Mesendoderm (in vitro differentiated cells): Measurements from ENCODE around the gene ZNF747.

Source experiments
- DNase-seq: peaks from one replicate; pipeline ENCODE4 v3.0.0; 2013
- H2AK5ac ChIP-seq: 2 replicates; pipeline ENCODE4 v1.6.1; 2013; ENCODE audit warnings: low read length, inconsistent platforms
- H2BK120ac ChIP-seq: 2 replicates; pipeline ENCODE4 v1.6.1; 2013; ENCODE audit warnings: low read depth, mild to moderate bottlenecking, low read length, moderate library complexity, mixed read lengths
- H2BK15ac ChIP-seq: replicated peaks from 2 replicates; pipeline ENCODE4 v1.6.1; 2013; ENCODE audit warnings: low read depth, mild to moderate bottlenecking, moderate library complexity
- H2BK5ac ChIP-seq: 2 replicates; pipeline ENCODE4 v1.6.1; 2013; ENCODE audit warnings: low read length, inconsistent platforms
- H3K18ac ChIP-seq: 2 replicates; pipeline ENCODE4 v1.6.1; 2013; ENCODE audit warnings: mild to moderate bottlenecking, low read length, mixed read lengths
- H3K23ac ChIP-seq: one replicate; pipeline ENCODE4 v1.6.1; 2013; ENCODE audit warnings: low read length
- H3K27ac ChIP-seq: 2 replicates; pipeline ENCODE4 v1.5.1; 2013; ENCODE audit warnings: low read depth, mild to moderate bottlenecking, inconsistent platforms, low read length, moderate library complexity
- H3K27me3 ChIP-seq: 2 replicates; pipeline ENCODE4 v1.6.1; 2013; ENCODE audit warnings: low read length, control low read depth, mild to moderate bottlenecking, inconsistent platforms; ENCODE audit not compliant: insufficient read depth, poor library complexity
- H3K36me3 ChIP-seq: 2 replicates; pipeline ENCODE4 v1.6.1; 2013; ENCODE audit warnings: low read length, inconsistent platforms; ENCODE audit not compliant: control insufficient read depth, insufficient read depth
- H3K4ac ChIP-seq: one replicate; pipeline ENCODE4 v1.6.1; 2013; ENCODE audit warnings: low read depth, mild to moderate bottlenecking, low read length, moderate library complexity
- H3K4me1 ChIP-seq: 2 replicates; pipeline ENCODE4 v1.6.1; 2013; ENCODE audit warnings: low read depth, low read length, inconsistent platforms; ENCODE audit not compliant: control insufficient read depth
- H3K4me2 ChIP-seq: 2 replicates; pipeline ENCODE4 v1.6.1; 2013; ENCODE audit warnings: low read length
- H3K4me3 ChIP-seq: 2 replicates; pipeline ENCODE4 v1.5.1; 2013; ENCODE audit warnings: mild to moderate bottlenecking, low read length
- H3K56ac ChIP-seq: one replicate; pipeline ENCODE4 v1.6.1; 2013; ENCODE audit warnings: low read length
- H3K79me1 ChIP-seq: 2 replicates; pipeline ENCODE4 v1.6.1; 2013; ENCODE audit warnings: low read length, inconsistent platforms
- H3K79me2 ChIP-seq: 2 replicates; pipeline ENCODE4 v1.6.1; 2013; ENCODE audit warnings: mild to moderate bottlenecking, low read length; ENCODE audit not compliant: control insufficient read depth, insufficient read depth
- H3K9ac ChIP-seq: 2 replicates; pipeline ENCODE4 v1.6.1; 2013; ENCODE audit warnings: low read length, inconsistent platforms
- H4K5ac ChIP-seq: one replicate; pipeline ENCODE4 v1.6.1; 2013; ENCODE audit warnings: low read length
- H4K8ac ChIP-seq: one replicate; pipeline ENCODE4 v1.6.1; 2013; ENCODE audit warnings: low read depth, mild to moderate bottlenecking, control low read depth, low read length, moderate library complexity
- WGBS: extraction: QIAGEN DNeasy Blood & Tissue Kit; methylation state at CpG from one replicate; pipeline ENCODE4 v1.1.7; 2013; ENCODE audit warnings: low lambda C conversion rate, missing lambda C conversion rate; ENCODE audit not compliant: insufficient coverage; ENCODE audit errors: extremely low coverage; 5-methylcytosine and 5-hydroxymethylcytosine counted together

Gene ZNF747

DNA sequence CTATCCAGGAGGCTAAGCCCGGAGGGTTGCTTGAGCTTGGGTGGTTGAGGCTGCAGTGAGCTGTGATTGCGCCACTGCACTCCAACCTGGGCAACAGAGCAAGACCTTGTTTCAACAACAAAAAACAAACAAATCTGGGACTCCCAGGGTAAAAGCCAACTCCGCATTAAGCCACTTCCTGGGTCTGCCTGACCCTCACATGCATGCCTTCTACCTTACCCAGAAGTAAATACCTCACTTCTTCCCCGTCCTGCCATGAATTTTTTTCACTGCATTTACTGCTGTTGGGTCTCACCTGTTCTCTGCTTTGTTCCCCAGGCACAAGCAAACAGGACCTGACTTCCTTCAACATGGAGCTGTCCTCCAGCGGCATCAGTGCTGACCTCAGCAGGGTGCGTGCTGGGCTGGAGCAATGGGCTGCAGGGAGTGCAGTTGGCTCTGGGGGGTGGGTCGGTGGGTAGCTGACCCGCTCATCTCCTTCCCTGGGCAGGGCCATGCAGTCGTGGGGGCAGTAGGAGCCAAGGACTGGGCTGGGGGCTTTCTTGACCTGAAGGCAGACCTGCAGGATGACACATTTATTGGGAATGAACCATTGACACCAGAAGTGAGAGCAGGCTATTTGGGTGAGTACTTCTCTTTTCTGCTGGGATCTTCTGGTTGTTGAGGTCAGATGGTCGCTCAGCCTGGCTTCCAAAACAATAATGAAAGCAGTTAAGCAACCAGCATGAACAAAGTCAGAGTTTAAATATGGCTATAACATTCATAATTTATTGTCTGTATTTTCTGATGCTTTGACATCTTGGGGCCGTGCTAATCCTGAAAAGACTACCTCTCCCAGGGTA is 45.7 kb downstream of the ZNF747 start:
- H3K79me2 ChIP-seq, result no peaks in the 10 kb centered on the region
- H3K9ac ChIP-seq, result no peak overlapping the region
- H4K8ac ChIP-seq, result no peak overlapping the region
- peak; percentile 46 for DNase-seq
- no peaks in the 10 kb centered on the region for H3K27me3 ChIP-seq
- no peak overlapping the region for H3K23ac ChIP-seq
- WGBS, result no CpG with 5 or more reads among the region's 11 CpGs
- no peak overlapping the region for H3K4me3 ChIP-seq
- no peak overlapping the region for H3K27ac ChIP-seq
- no peak overlapping the region for H3K4ac ChIP-seq
- H2BK15ac ChIP-seq, result no peak overlapping the region
- no peaks in the 10 kb centered on the region for H3K36me3 ChIP-seq
- H3K79me1 ChIP-seq, result no peaks in the 10 kb centered on the region
- no peak overlapping the region for H2BK5ac ChIP-seq
- H4K5ac ChIP-seq, result no peak overlapping the region
- no peak overlapping the region for H3K18ac ChIP-seq
- no peak overlapping the region for H2BK120ac ChIP-seq
- H3K4me2 ChIP-seq, result no peak overlapping the region
- H3K56ac ChIP-seq, result no peak overlapping the region
- no peak overlapping the region for H2AK5ac ChIP-seq
- no peaks in the 10 kb centered on the region for H3K4me1 ChIP-seq

DNA sequence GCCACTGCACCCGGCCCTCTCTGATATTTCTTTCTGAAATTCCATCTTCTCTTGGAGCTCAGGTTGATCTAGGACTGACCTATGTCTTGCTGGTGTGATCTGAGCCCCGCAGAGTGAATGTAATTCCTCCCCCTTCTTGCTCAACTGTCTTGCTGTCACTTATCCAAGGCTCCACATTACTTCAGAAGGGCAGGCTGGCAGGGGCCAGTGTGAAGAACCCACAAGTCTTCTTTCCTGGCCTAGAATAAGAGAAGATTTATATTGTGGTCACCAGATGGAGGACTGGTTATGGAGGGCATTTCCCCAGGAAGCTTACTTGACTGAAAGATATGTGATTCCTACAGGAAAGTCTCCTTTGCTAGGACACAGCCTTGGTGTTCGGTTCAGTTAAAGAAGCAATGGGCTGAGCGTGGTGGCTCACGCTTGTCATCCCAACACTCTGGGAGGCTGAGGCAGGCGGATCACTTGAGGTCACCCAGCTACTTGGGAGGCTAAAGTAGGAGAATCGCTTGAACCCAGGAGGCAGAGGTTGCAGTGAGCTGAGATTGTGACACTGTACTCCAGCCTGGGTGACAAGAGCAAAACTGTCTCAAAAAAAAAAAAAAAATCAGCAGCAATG is 48.7 kb downstream of the ZNF747 start:
- no peak overlapping the region for H3K56ac ChIP-seq
- H2BK5ac ChIP-seq, result no peak overlapping the region
- no peak overlapping the region for H3K23ac ChIP-seq
- H3K9ac ChIP-seq, result no peak overlapping the region
- no peaks in the 10 kb centered on the region for H3K79me2 ChIP-seq
- H3K18ac ChIP-seq, result no peak overlapping the region
- H4K8ac ChIP-seq, result no peak overlapping the region
- H3K4me2 ChIP-seq, result no peak overlapping the region
- DNase-seq, result no peak
- no peak overlapping the region for H3K27ac ChIP-seq
- no peaks in the 10 kb centered on the region for H3K4me1 ChIP-seq
- H2AK5ac ChIP-seq, result no peak overlapping the region
- no peak overlapping the region for H2BK15ac ChIP-seq
- no peak overlapping the region for H3K4ac ChIP-seq
- no peak overlapping the region for H4K5ac ChIP-seq
- H3K36me3 ChIP-seq, result no peaks in the 10 kb centered on the region
- H3K79me1 ChIP-seq, result no peaks in the 10 kb centered on the region
- H2BK120ac ChIP-seq, result no peak overlapping the region
- H3K27me3 ChIP-seq, result no peaks in the 10 kb centered on the region
- WGBS, result no CpG with 5 or more reads among the region's 7 CpGs
- no peak overlapping the region for H3K4me3 ChIP-seq

DNA sequence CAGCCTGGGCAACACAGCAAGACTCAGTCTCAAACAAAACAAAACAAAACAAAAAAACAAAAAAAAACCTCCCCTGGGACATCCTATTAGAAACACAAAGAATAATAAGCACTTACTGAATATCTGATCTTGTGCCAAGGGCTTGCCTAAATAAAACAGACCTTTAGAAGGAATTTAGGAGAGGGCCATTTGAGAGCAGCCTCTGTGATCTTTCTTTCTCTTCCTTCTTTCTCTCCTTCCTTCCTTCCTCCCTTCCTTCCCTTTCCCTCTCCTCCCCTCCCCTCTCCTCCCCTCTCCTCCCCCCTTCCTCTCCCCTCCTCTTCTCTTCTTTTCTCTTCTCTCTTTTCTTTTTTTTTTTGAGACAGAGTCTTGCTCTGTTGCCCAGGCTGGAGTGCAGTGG is 49.8 kb downstream of the ZNF747 start:
- no peak overlapping the region for H3K18ac ChIP-seq

DNA sequence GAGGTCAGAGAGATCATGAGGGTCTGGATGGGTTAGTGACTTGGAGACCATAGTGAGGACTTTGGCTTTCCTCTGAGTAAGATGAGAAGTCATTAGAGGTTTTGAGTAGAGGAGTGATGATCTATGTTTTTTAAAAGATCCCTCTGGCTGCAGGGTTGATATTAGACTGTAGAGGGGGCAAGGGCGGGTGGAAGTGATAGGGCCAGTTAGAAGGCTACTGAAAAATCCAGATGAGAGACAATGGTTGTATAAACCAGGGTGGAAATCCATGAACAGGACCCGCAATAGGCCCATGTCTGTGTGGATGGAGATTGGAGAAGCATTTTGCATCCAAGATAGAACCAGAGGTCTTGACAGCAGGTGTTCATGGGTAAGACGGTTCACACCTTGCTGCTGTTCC is 52.3 kb downstream of the ZNF747 start:
- no CpG with 5 or more reads among the region's 3 CpGs for WGBS
- no peak overlapping the region for H3K4me2 ChIP-seq
- H3K4me3 ChIP-seq, result no peak overlapping the region
- DNase-seq, result no peak
- no peak overlapping the region for H2BK15ac ChIP-seq
- H3K27me3 ChIP-seq, result no peaks in the 10 kb centered on the region
- H2BK120ac ChIP-seq, result no peak overlapping the region
- H3K18ac ChIP-seq, result no peak overlapping the region
- H2AK5ac ChIP-seq, result no peak overlapping the region
- no peak overlapping the region for H3K4ac ChIP-seq
- H4K8ac ChIP-seq, result no peak overlapping the region
- H3K9ac ChIP-seq, result no peak overlapping the region
- no peak overlapping the region for H3K23ac ChIP-seq
- H3K79me2 ChIP-seq, result no peaks in the 10 kb centered on the region
- H4K5ac ChIP-seq, result no peak overlapping the region
- H3K79me1 ChIP-seq, result no peaks in the 10 kb centered on the region
- H2BK5ac ChIP-seq, result no peak overlapping the region
- H3K27ac ChIP-seq, result no peak overlapping the region
- no peak overlapping the region for H3K56ac ChIP-seq
- no peaks in the 10 kb centered on the region for H3K4me1 ChIP-seq
- H3K36me3 ChIP-seq, result no peaks in the 10 kb centered on the region

More for the DNA sequence above, 49.8 kb downstream of the ZNF747 start:
- DNase-seq, result no peak
- no peak overlapping the region for H2BK120ac ChIP-seq
- no peak overlapping the region for H3K4me2 ChIP-seq
- H4K5ac ChIP-seq, result no peak overlapping the region
- H3K79me1 ChIP-seq, result no peaks in the 10 kb centered on the region
- no peaks in the 10 kb centered on the region for H3K4me1 ChIP-seq
- no peak overlapping the region for H4K8ac ChIP-seq
- H2AK5ac ChIP-seq, result no peak overlapping the region
- H3K4ac ChIP-seq, result no peak overlapping the region
- H3K79me2 ChIP-seq, result no peaks in the 10 kb centered on the region
- H3K36me3 ChIP-seq, result no peaks in the 10 kb centered on the region
- no peak overlapping the region for H2BK15ac ChIP-seq
- no peak overlapping the region for H3K23ac ChIP-seq
- H2BK5ac ChIP-seq, result no peak overlapping the region
- H3K9ac ChIP-seq, result no peak overlapping the region
- H3K27me3 ChIP-seq, result no peaks in the 10 kb centered on the region
- no peak overlapping the region for H3K56ac ChIP-seq
- H3K4me3 ChIP-seq, result no peak overlapping the region
- no peak overlapping the region for H3K27ac ChIP-seq

DNA sequence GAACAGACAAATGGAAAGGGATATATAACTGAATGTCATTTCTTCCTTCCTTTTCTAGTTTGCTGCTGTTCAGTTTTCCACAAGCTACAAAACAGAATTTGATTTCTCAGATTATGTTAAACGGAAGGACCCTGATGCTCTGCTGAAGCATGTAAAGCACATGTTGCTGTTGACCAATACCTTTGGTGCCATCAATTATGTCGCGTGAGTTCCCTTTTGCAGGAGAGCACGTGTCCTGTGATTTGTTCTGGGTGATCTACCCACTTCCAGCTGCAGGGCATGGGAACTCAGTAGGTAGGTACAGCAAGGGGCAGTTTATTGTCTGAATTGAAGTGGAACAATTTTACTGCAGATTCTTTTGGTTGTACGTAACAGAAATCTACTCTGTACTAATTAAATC is 53.3 kb downstream of the ZNF747 start:
- Histone ChIP-seq H4K8ac (no peak overlapping the region), H3K36me3 (no peaks in the 10 kb centered on the region), H3K27me3 (no peaks in the 10 kb centered on the region), H3K4ac (no peak overlapping the region), H3K4me3 (no peak overlapping the region), H3K79me2 (no peaks in the 10 kb centered on the region), H2BK15ac (no peak overlapping the region), H3K18ac (no peak overlapping the region), H3K4me2 (no peak overlapping the region), H2BK5ac (no peak overlapping the region), H3K27ac (no peak overlapping the region), H4K5ac (no peak overlapping the region), H3K4me1 (no peaks in the 10 kb centered on the region), H3K9ac (no peak overlapping the region), H3K79me1 (no peaks in the 10 kb centered on the region), H3K23ac (no peak overlapping the region), H2BK120ac (no peak overlapping the region), H2AK5ac (no peak overlapping the region), H3K56ac (no peak overlapping the region)
- no CpG with 5 or more reads among the region's 5 CpGs for WGBS
- DNase-seq, result no peak
